Endometrial microvascular endothelial cells (primary cell): Measurements from ENCODE around the gene TOP3A. TPM values are rescaled to one million over a fixed set of nuclear protein-coding genes. Genes with fewer than 3 reads are reported as not detected.

ENCODE experiments used
- in situ Hi-C: cut with HindIII; loops from 2 replicates; pipeline ENCODE4 v1.10.0; 2017; ENCODE audit warnings: low sequenced_read_pairs, low pct_unique_long_range_greater_than_20kb; ENCODE audit errors: inconsistent ontology term
- total RNA-seq: library from RNA; depleted of rRNA; stranded (reverse); fragments of >200 nt; gene quantifications from one replicate; pipeline ENCODE4 v1.2.3, GENCODE V29; 2015; ENCODE audit errors: inconsistent ontology term

TOP3A gene
- total RNA-seq, 1 donor from 2014 or later = 55.3 TPM

GRCh38 chr17:18257982-18258355, 56.8 kb downstream of the TOP3A start:
- in situ Hi-C loops = no loop called here

DNA sequence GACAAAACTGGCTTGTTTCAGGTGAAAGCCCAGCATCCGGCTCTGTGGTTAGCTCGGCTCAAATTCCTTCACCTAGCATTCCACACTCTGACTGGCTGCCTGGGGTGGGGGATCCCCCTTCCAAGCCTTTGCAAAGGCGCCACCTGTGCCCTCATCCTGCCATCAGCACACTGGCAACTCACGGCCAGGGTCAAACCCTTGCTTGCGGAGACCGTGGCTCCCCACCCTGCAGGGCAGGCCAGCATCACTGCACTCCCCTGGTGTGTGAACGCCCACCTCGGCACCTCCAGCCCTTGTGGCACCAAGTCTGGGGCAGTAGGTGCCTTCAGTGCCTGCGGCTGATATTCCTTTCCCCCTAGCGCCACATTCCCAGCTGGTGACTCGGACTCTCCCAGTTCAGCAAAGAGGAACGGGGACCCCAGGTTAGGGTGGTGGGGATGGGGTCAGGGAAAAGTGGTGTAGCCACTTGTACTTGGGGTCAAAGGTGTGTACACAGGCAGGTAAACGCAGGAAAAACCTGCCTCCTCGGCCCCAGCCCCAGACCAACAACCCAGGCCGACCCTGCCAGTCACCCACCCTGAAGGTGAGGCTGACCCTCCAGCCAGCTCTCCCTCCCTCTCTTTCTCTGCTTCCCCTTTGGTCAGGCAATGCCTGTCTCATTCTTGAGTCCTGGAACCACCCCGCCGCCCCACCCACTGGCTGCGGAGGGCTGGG, 57.4 kb downstream of the TOP3A start:
- in situ Hi-C loops = no loop called here

GRCh38 chr17:18256776-18257175, 58.0 kb downstream of the TOP3A start:
- in situ Hi-C loops = no loop called here

GRCh38 chr17:18256351-18256750, 58.4 kb downstream of the TOP3A start:
- in situ Hi-C loops = no loop called here

DNA sequence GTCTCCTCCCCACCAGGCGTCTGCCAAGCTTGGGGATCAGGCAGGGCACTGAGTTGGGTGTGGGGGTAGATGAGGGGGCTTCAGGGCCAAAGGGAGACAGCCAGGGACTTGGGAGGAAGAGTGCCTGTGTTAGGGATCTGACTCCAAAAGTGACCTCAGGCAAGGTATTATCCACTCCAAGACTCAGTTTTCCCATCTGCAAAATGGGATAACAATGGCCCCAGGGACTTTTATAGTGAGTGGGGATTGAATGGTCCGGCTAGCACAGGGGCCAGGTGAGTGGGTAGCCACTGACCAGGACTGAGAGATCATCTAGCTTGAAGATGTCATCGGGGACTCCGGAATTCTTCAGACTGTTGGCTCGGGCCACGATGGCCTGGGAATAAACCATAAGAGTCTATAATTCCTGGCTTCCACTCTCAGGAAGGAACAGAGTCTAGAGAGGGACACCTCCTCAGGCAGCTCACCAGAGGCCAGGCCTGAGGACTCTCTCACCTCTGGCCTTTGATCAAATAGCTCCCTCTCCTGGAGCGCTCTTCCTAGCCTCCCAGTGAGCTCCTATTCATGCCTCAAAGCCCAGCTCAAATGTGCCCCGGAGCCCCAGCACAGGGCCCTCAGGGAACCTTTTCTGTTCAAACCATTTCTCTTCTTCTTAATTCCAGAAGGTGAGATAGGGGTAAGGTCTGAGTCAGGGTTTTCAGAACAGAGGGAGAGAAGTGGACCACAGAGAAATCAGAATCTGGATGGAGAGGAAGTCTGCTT, 59.7 kb downstream of the TOP3A start:
- in situ Hi-C loops = no loop called here

- in situ Hi-C loops = no loop called here
These were observed 60.6 kb downstream of the TOP3A start for GRCh38 chr17:18253947-18254821.

DNA sequence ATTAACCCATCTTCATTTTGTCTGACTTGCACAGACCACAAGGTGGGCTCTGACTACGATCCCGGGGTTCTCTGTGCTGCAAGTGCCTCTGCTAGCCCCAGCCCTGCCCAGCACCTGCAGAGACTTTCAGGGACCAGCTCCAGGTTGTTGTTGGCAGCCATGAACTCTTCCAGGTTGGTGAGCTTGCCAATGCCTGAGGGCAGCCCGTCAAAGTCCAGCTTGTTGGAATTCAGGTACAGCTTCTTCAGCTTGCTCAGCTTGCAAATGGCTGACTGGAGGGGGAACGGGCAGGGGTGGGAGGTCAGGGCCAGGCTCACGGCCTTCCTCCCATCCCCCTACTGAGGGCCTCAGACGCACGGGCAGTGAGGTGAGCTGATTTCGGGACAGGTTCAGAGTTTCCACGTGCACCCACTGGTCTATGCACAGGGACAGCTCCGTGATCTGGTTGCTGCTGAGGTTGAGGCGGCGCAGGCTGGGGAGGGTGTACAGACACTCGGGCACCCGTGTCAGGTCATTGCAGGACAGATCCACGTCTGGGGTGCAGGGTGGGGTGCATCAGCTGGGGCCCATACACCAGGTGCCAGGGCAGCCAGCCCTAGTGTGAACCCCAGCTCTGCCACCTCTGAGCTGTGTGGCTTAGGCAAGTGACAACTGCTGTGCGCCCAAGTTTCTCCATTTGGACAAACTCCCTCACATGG, 61.5 kb downstream of the TOP3A start:
- in situ Hi-C loops = no loop called here

DNA sequence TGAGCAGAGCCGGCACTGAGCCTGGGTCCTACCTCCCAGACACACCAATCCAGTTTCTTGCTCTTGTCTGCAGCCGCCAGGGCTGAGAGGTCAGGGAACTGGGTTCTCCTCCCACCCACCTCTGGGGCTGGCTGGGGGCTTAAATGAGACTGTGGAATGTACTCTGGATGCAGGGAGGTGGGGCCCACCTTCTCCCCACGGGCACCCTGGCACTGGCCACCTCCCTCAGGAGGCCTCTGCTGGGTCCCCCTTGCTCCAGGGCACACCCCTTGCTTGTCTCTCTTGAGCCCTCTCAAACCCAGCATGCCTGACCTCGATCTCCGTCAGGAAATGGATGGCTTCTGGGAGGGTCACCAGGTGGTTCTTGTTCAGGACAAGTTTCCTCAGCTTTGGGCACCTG, 62.6 kb downstream of the TOP3A start:
- in situ Hi-C loops = no loop called here

- in situ Hi-C loops = no loop called here
These were observed 63.6 kb downstream of the TOP3A start for GRCh38 chr17:18251204-18251603.

DNA sequence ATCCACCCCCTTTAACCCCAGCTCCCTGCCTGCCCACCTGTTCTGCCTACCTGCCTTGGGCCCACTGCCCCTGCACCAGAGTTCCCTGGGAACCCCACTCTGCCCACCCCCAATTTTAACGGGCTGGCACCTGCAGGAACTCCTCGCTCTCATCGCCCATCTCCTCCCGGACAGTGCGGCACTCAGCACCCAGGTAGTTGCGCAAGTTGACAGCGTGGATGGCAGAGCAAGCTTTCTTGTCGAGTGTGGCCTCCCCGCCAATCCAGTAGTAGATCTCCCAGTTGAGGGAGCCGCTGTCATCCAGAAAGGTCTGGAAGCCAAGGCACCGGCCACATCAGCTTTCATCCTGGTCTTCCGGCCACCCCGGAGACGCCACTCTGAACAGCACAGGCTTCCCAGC, 64.1 kb downstream of the TOP3A start:
- in situ Hi-C loops = no loop called here

- in situ Hi-C loops = no loop called here
These were observed 64.5 kb downstream of the TOP3A start for GRCh38 chr17:18250259-18250658.

DNA sequence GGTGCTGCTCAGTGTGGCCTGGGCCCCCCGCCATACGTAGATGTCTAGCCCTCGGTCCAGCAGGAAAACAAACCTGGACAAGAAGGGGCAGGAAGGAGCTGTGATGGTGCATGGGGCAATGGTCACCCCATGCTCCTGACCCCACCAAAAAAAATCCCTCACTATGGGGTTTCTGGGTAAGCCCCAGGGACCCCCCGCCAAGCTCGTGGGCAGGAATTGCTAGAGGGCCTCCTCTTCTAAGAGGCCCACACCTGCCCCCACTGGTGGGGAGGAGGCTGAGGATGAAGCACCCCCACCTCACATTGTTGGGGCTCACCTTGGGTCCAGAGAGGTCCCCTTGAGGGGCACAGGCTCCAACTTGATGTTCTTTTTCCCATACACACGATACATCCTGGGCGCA, 66.0 kb downstream of the TOP3A start:
- in situ Hi-C loops = no loop called here

DNA sequence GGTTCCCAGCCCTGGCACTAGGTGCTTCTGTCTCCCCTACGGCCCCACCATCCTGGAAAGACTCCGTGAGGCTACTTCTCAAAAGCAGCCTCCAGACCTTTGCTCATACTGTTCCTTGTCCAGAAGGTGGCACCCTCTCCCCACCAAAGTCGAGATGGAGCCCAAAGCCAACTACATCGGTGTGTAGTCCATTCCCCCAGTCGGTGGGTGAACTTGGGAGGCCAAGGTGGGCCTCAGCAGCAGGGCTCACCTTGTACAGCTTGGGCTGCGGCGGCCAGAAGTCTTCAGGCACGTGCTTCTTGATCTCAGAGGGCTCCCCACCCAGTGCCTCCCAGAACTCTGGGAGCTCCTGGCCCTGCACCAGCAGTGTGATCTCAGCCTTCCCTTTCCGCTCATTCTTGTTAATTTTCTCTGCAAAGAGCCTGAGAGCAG, 66.5 kb downstream of the TOP3A start:
- in situ Hi-C loops = no loop called here

DNA sequence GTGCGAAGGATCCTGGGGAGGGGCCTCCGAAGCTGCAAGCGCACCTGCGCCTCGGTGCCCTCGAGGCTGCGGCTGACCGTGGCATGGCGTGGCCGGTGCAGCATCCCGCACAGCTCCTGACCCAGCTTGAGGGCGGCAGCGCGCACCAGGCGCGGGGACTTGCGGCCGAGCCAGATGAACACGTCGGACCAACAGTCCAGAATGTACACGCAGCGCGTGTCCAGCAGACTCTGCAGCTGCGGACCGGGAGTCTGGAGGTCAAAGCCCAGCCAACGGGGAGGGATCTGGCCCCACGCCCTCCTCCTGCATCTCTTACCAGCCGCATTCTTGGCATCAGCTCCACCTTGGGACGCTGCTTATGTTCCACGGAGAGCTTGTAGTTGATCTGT, 67.2 kb downstream of the TOP3A start:
- in situ Hi-C loops = no loop called here

- in situ Hi-C loops = no loop called here
These were observed 67.7 kb downstream of the TOP3A start for GRCh38 chr17:18246880-18247612.

DNA sequence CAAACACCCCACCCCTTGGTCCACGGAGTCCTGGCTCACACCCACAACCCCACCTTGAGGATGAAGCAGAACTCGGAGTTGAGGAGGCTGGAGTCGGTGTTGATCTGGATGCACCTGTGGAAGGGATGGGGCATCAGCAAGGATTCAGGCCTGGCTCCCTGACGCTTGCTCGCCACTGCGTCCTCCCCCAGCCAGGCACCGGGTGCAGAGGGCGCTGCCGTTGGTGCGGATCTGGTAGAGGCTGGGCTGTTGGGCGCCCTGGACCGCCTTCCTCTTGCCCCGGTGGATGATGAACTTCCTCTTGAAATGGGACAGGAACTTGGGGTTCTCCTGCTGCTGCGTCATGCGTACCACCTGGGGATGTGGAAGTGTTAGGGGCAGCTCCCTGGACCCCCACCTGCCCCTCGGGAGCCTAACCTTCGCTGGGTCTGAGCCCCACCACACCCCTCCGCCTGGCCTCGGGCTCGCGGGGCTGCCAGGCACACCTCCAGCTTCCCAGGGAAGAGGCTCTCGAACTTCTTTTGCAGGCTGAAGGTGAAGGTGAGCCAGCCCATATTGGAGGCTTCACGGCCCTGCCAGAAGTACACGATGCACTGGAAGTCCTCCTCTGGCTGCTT, 68.6 kb downstream of the TOP3A start:
- in situ Hi-C loops = no loop called here

GRCh38 chr17:18245038-18245776, 69.6 kb downstream of the TOP3A start:
- in situ Hi-C loops = no loop called here
